HepG2 (cell line): ENCODE results near the gene RBM44. TPM values are rescaled to one million over a fixed set of nuclear protein-coding genes. Genes with fewer than 3 reads are reported as not detected.

ENCODE experiments used
- BHLHE40 ChIP-seq: IDR thresholded peaks from 2 replicates; pipeline ENCODE4 v1.6.1; 2011; ENCODE audit warnings: low read length, improper control_type of control experiment
- DNMT1 ChIP-seq: sonication (generic); formaldehyde crosslinking; IDR thresholded peaks from 2 replicates; pipeline ENCODE4 v1.5.1; 2020; ENCODE audit warnings: mild to moderate bottlenecking, missing genetic modification reagents
- FOSL2 ChIP-seq: sonication (generic); formaldehyde crosslinking; IDR thresholded peaks from 2 replicates; pipeline ENCODE4 v1.4.0; 2020; ENCODE audit warnings: missing genetic modification reagents
- HNRNPL ChIP-seq: fragments of 200-400 bp; formaldehyde crosslinking; IDR thresholded peaks from 2 replicates; pipeline ENCODE4 v1.6.1; 2017; ENCODE audit warnings: mild to moderate bottlenecking, low read depth, low read length
- KDM5B ChIP-seq: sonication (generic); formaldehyde crosslinking; IDR thresholded peaks from 2 replicates; pipeline ENCODE4 v1.4.0; 2020; ENCODE audit warnings: missing genetic modification reagents, mild to moderate bottlenecking, borderline replicate concordance
- MTF2 ChIP-seq: sonication (generic); formaldehyde crosslinking; IDR thresholded peaks from 2 replicates; pipeline ENCODE4 v1.5.0; 2020; ENCODE audit warnings: missing genetic modification reagents, borderline replicate concordance
- SMAD9 ChIP-seq: sonication (generic); formaldehyde crosslinking; IDR thresholded peaks from 2 replicates; pipeline ENCODE4 v1.5.1; 2020; ENCODE audit warnings: mild to moderate bottlenecking, missing genetic modification reagents
- SOX6 ChIP-seq, 2 experiments: fragments of 450-650 bp in 1 of 2; sonication (generic) in 1 of 2; formaldehyde crosslinking in 1 of 2; IDR thresholded peaks; 2 replicates each; pipeline versions ENCODE4 v1.4.0 to v1.6.1; 2017 to 2020; ENCODE audit warnings: antibody characterized with exemption in 1 of 2, mild to moderate bottlenecking in 1 of 2, missing genetic modification reagents in 1 of 2
- ZBTB7B ChIP-seq: sonication (generic); formaldehyde crosslinking; IDR thresholded peaks from 2 replicates; pipeline ENCODE4 v1.4.0; 2020; ENCODE audit warnings: missing genetic modification reagents
- ZFP36L1 ChIP-seq: sonication (generic); formaldehyde crosslinking; IDR thresholded peaks from 2 replicates; pipeline ENCODE4 v1.8.0; 2022; ENCODE audit warnings: mild to moderate bottlenecking, missing genetic modification reagents, moderate library complexity
- ZFP41 ChIP-seq: sonication (generic); formaldehyde crosslinking; IDR thresholded peaks from 2 replicates; pipeline ENCODE4 v1.4.0; 2020; ENCODE audit warnings: mild to moderate bottlenecking, missing genetic modification reagents, borderline replicate concordance
- ZNF251 ChIP-seq: sonication (generic); formaldehyde crosslinking; IDR thresholded peaks from 2 replicates; pipeline ENCODE4 v1.9.0; 2021; ENCODE audit warnings: mild to moderate bottlenecking, missing genetic modification reagents
- ZNF263 ChIP-seq: sonication (generic); formaldehyde crosslinking; IDR thresholded peaks from 2 replicates; pipeline ENCODE4 v1.4.0; 2020; ENCODE audit warnings: missing genetic modification reagents
- ZNF282 ChIP-seq: fragments of 450-650 bp; IDR thresholded peaks from 2 replicates; pipeline ENCODE4 v1.6.1; 2018; ENCODE audit not compliant: partially characterized antibody
- ZNF501 ChIP-seq: sonication (generic); formaldehyde crosslinking; IDR thresholded peaks from 2 replicates; pipeline ENCODE4 v1.5.1; 2020; ENCODE audit warnings: mild to moderate bottlenecking, moderate library complexity, missing genetic modification reagents
- ZNF660 ChIP-seq: sonication (generic); formaldehyde crosslinking; IDR thresholded peaks from 2 replicates; pipeline ENCODE4 v1.5.1; 2020; ENCODE audit warnings: mild to moderate bottlenecking, low read depth, missing genetic modification reagents, borderline replicate concordance
- ZNF772 ChIP-seq: sonication (generic); formaldehyde crosslinking; IDR thresholded peaks from 2 replicates; pipeline ENCODE4 v1.5.0; 2020; ENCODE audit warnings: mild to moderate bottlenecking, missing genetic modification reagents
- ZNF883 ChIP-seq: sonication (generic); formaldehyde crosslinking; IDR thresholded peaks from 2 replicates; pipeline ENCODE4 v1.5.1; 2020; ENCODE audit warnings: mild to moderate bottlenecking, missing genetic modification reagents; ENCODE audit errors: not compliant biosample characterization
- polyA plus RNA-seq, 8 experiments: library from polyadenylated mRNA; depleted of rRNA in 3 of 8; stranded (reverse) in 7 of 8; unstranded in 1 of 8; fragments of >200 nt; fragmentation: Illumina TruSeq in 4 of 8; extraction: Trizol in 4 of 8; gene quantifications; 2 replicates each; pipeline versions ENCODE4 v1.2.1 to v1.2.3, GENCODE V29; 2011 to 2016; ENCODE audit warnings: low read depth in 4 of 8, missing spikeins in 1 of 8, mixed read lengths in 1 of 8; ENCODE audit not compliant: insufficient read depth in 1 of 8
- total RNA-seq, 5 experiments: library from RNA; depleted of rRNA; stranded (reverse); fragments of >200 nt; fragmentation: Illumina TruSeq; extraction: Trizol; gene quantifications; 2 replicates each; pipeline ENCODE4 v1.2.3, GENCODE V29; 2016; ENCODE audit warnings: low read depth in 1 of 5
- TF ChIP-seq, protein P1 (sequence below): sonication (generic); formaldehyde crosslinking; IDR thresholded peaks from 2 replicates; pipeline ENCODE4; 2020; ENCODE audit warnings: missing genetic modification reagents, mild to moderate bottlenecking, borderline replicate concordance
- TF ChIP-seq, protein P2 (sequence below): sonication (generic); formaldehyde crosslinking; IDR thresholded peaks from 2 replicates; pipeline ENCODE4 v1.8.1; 2023; ENCODE audit warnings: mild to moderate bottlenecking, missing genetic modification reagents
- TF ChIP-seq, protein P3 (sequence below): sonication (generic); formaldehyde crosslinking; IDR thresholded peaks from 2 replicates; pipeline ENCODE4 v1.5.0; 2020; ENCODE audit warnings: mild to moderate bottlenecking, missing genetic modification reagents, moderate library complexity

The RBM44 gene
- total and polyA plus RNA-seq, 2 of the 13 experiments (the other 11 are each of a cell fraction or from before 2014, with no cell fraction given) = 0.13 to 0.50 TPM

DNA sequence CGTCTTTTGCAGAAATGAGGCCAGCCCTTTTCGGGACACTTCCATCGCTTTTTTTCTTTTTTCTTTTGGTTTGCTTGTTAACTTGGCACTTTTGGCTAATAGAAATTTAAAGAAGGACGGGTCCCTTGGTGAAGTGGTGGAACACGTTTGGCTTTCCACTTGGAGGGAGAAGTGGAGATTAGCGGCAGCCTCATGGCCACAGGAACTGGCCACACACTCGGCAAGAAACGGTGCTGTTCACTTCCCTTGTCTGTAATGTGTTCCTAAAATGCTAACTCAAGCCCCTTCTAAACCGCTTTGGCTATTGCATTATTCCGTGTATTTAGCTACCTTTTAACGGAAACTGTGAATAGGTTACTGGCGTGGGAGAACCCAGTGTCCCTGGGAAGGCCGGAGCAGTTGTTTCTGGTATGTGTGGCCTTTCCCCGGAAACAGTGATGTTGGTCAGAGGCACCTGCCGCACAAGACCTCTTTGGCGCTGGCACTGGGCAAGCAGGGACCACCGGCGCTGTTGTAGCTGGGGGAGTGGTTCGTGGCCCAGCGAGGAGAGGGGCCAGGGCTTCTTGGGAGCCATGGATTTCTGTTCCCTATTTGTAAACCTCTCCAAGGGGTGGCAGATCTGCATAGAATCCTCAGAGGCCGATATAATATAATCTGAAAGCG is 61.8 kb downstream of the RBM44 start (continued):
- 0 out of 2 replicates have a peak, but pooled peaks have one; percentile 9 for TF ChIP-seq ZNF263 (CRISPR knock-in tag)
- no peak for TF ChIP-seq ZNF282
- no peak for TF ChIP-seq SMAD9 (CRISPR knock-in tag)
- peak; percentile 12 for TF ChIP-seq ZNF883 (CRISPR knock-in tag)
- 0 out of 2 replicates have a peak, but pooled peaks have one; percentile 46 for TF ChIP-seq ZNF501 (CRISPR knock-in tag)
- TF ChIP-seq, protein P1, sequence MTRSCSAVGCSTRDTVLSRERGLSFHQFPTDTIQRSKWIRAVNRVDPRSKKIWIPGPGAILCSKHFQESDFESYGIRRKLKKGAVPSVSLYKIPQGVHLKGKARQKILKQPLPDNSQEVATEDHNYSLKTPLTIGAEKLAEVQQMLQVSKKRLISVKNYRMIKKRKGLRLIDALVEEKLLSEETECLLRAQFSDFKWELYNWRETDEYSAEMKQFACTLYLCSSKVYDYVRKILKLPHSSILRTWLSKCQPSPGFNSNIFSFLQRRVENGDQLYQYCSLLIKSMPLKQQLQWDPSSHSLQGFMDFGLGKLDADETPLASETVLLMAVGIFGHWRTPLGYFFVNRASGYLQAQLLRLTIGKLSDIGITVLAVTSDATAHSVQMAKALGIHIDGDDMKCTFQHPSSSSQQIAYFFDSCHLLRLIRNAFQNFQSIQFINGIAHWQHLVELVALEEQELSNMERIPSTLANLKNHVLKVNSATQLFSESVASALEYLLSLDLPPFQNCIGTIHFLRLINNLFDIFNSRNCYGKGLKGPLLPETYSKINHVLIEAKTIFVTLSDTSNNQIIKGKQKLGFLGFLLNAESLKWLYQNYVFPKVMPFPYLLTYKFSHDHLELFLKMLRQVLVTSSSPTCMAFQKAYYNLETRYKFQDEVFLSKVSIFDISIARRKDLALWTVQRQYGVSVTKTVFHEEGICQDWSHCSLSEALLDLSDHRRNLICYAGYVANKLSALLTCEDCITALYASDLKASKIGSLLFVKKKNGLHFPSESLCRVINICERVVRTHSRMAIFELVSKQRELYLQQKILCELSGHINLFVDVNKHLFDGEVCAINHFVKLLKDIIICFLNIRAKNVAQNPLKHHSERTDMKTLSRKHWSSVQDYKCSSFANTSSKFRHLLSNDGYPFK (CRISPR knock-in tag) = 0 out of 2 replicates have a peak, but pooled peaks have one; percentile 28
- TF ChIP-seq BHLHE40 = peak; percentile 28; the same call in 1 of the 2 replicates
- TF ChIP-seq ZFP36L1 (CRISPR knock-in tag) = no peak
- TF ChIP-seq HNRNPL = 0 out of 2 replicates have a peak, but pooled peaks have one; percentile 7
- TF ChIP-seq, protein P2, sequence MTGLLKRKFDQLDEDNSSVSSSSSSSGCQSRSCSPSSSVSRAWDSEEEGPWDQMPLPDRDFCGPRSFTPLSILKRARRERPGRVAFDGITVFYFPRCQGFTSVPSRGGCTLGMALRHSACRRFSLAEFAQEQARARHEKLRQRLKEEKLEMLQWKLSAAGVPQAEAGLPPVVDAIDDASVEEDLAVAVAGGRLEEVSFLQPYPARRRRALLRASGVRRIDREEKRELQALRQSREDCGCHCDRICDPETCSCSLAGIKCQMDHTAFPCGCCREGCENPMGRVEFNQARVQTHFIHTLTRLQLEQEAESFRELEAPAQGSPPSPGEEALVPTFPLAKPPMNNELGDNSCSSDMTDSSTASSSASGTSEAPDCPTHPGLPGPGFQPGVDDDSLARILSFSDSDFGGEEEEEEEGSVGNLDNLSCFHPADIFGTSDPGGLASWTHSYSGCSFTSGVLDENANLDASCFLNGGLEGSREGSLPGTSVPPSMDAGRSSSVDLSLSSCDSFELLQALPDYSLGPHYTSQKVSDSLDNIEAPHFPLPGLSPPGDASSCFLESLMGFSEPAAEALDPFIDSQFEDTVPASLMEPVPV (CRISPR knock-in tag) = no peak
- peak; percentile 78; the same call in 1 of the 2 replicates for TF ChIP-seq MTF2 (CRISPR knock-in tag)
- TF ChIP-seq DNMT1 (CRISPR knock-in tag) = no peak
- no peak for TF ChIP-seq ZNF660 (CRISPR knock-in tag)
- TF ChIP-seq KDM5B (CRISPR knock-in tag) = peak; percentile 27; the same call in 1 of the 2 replicates
- TF ChIP-seq ZFP41 (CRISPR knock-in tag) = no peak
- no peak for TF ChIP-seq ZNF251
- no peak for TF ChIP-seq SOX6 (IDR thresholded peaks at IDR 0.05)
- no peak for TF ChIP-seq SOX6 (CRISPR knock-in tag; IDR thresholded peaks at IDR 0.05)
- no peak for TF ChIP-seq FOSL2 (CRISPR knock-in tag)
- no peak for TF ChIP-seq ZNF772 (CRISPR knock-in tag)
- TF ChIP-seq, protein P3, sequence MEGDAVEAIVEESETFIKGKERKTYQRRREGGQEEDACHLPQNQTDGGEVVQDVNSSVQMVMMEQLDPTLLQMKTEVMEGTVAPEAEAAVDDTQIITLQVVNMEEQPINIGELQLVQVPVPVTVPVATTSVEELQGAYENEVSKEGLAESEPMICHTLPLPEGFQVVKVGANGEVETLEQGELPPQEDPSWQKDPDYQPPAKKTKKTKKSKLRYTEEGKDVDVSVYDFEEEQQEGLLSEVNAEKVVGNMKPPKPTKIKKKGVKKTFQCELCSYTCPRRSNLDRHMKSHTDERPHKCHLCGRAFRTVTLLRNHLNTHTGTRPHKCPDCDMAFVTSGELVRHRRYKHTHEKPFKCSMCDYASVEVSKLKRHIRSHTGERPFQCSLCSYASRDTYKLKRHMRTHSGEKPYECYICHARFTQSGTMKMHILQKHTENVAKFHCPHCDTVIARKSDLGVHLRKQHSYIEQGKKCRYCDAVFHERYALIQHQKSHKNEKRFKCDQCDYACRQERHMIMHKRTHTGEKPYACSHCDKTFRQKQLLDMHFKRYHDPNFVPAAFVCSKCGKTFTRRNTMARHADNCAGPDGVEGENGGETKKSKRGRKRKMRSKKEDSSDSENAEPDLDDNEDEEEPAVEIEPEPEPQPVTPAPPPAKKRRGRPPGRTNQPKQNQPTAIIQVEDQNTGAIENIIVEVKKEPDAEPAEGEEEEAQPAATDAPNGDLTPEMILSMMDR = 0 out of 2 replicates have a peak, but pooled peaks have one; percentile 10
- peak; percentile 35; the same call in 1 of the 2 replicates for TF ChIP-seq ZBTB7B (CRISPR knock-in tag)
